Keratinocyte (primary cell): ENCODE data around the gene STAG1. TPM values are rescaled to one million over a fixed set of nuclear protein-coding genes. Genes with fewer than 3 reads are reported as not detected.
"Not testable (repeated sequence)": the region's sequence is repeated elsewhere in the genome, so short reads cannot be mapped to it uniquely, and the experiment has no call there.

Experiments
- DNase-seq: peaks from one replicate; pipeline ENCODE4 v3.0.0-alpha.2; 2011; ENCODE audit warnings: low read depth, missing footprints, low spot score
- FAIRE-seq: peaks from 2 replicates; lab custom pipeline; 2011; peaks lifted over from hg19 to GRCh38; lab: Jason Lieb, UNC
- H2AFZ ChIP-seq: 2 replicates; pipeline ENCODE4 v1.6.0; 2012; ENCODE audit warnings: low read length, control low read depth, inconsistent platforms; ENCODE audit not compliant: control insufficient read depth
- H3K27ac ChIP-seq: 2 replicates; pipeline ENCODE4 v1.5.1; 2011; ENCODE audit warnings: low read length; ENCODE audit not compliant: control insufficient read depth, insufficient read depth
- H3K27me3 ChIP-seq: 3 replicates; pipeline ENCODE4 v1.6.0; 2011; ENCODE audit warnings: low read length; ENCODE audit not compliant: control insufficient read depth, insufficient read depth; ENCODE audit errors: extremely low read depth
- H3K36me3 ChIP-seq, 2 experiments: 2 replicates in 1 of 2; 3 replicates in 1 of 2; pipeline ENCODE4 v1.5.1; 2011; ENCODE audit warnings: low read length in 2 of 2, mild to moderate bottlenecking in 1 of 2; ENCODE audit not compliant: control insufficient read depth in 2 of 2, insufficient read depth in 2 of 2; ENCODE audit errors: extremely low read depth in 1 of 2
- H3K4me1 ChIP-seq: 3 replicates; pipeline ENCODE4 v1.5.1; 2011; ENCODE audit warnings: low read length; ENCODE audit not compliant: control insufficient read depth, insufficient read depth; ENCODE audit errors: extremely low read depth
- H3K4me2 ChIP-seq: 3 replicates; pipeline ENCODE4 v1.6.0; 2011; ENCODE audit warnings: low read depth, low read length; ENCODE audit not compliant: control insufficient read depth, insufficient read depth; ENCODE audit errors: extremely low read depth
- H3K4me3 ChIP-seq, 3 experiments: fragments of 200-600 bp in 1 of 3; sonication (generic) in 1 of 3; 2 replicates in 2 of 3; 3 replicates in 1 of 3; pipeline ENCODE4 v1.5.1; 2011 to 2016; ENCODE audit warnings: low read length in 3 of 3, mild to moderate bottlenecking in 3 of 3, control low read depth in 2 of 3, inconsistent platforms in 1 of 3, low read depth in 1 of 3, mixed read lengths in 1 of 3, mixed run types in 1 of 3, moderate library complexity in 1 of 3; ENCODE audit not compliant: control insufficient read depth in 2 of 3, insufficient read depth in 2 of 3; ENCODE audit errors: extremely low read depth in 1 of 3
- H3K79me2 ChIP-seq: 2 replicates; pipeline ENCODE4 v1.6.0; 2012; ENCODE audit warnings: low read length; ENCODE audit not compliant: control insufficient read depth, insufficient read depth
- H3K9ac ChIP-seq: 3 replicates; pipeline ENCODE4 v1.6.0; 2011; ENCODE audit warnings: low read length; ENCODE audit not compliant: control insufficient read depth, insufficient read depth; ENCODE audit errors: extremely low read depth
- H3K9me1 ChIP-seq: 3 replicates; pipeline ENCODE4 v1.6.0; 2011; ENCODE audit warnings: low read length; ENCODE audit not compliant: control insufficient read depth, insufficient read depth; ENCODE audit errors: extremely low read depth
- H3K9me3 ChIP-seq: 2 replicates; pipeline ENCODE4 v1.5.1; 2012; ENCODE audit warnings: low read depth, low read length; ENCODE audit not compliant: control insufficient read depth
- H4K20me1 ChIP-seq: 3 replicates; pipeline ENCODE4 v1.6.0; 2011; ENCODE audit warnings: low read length; ENCODE audit not compliant: control insufficient read depth, insufficient read depth; ENCODE audit errors: extremely low read depth
- EZH2 ChIP-seq: IDR thresholded peaks from one replicate; pipeline ENCODE4 v1.6.1; 2012; ENCODE audit warnings: inconsistent platforms, mild to moderate bottlenecking, low read length, moderate library complexity
- dilution Hi-C: fragments of 300-500 bp; cut with MboI; formaldehyde crosslinking; loops from one replicate; pipeline ENCODE4 v1.7.0; 2020; ENCODE audit warnings: low sequenced_read_pairs; ENCODE audit not compliant: extremely low pct_ligation_motif_present
- polyA plus RNA-seq, 5 experiments: library from polyadenylated mRNA; depleted of rRNA in 3 of 5; stranded (reverse) in 3 of 5; stranded (forward) in 1 of 5; unstranded in 1 of 5; fragments of >200 nt; gene quantifications; 1 replicate in 1 of 5; 2 replicates in 3 of 5; 3 replicates in 1 of 5; pipeline versions ENCODE4 v1.2.1 to v1.2.3, GENCODE V29; 2011 to 2012; ENCODE audit warnings: missing spikeins in 2 of 5, low read depth in 1 of 5, low replicate concordance in 1 of 5
- TF ChIP-seq, protein P1 (sequence below), 3 experiments: IDR thresholded peaks in 1 of 3; conservative IDR thresholded peaks in 1 of 3; optimal IDR thresholded peaks in 1 of 3; 2 replicates in 2 of 3; 3 replicates in 1 of 3; pipeline versions ENCODE3 to v1.5.1; 2011; ENCODE audit warnings: low read length in 3 of 3, mild to moderate bottlenecking in 3 of 3, moderate library complexity in 2 of 3, control low read depth in 1 of 3, inconsistent platforms in 1 of 3; ENCODE audit not compliant: insufficient read depth in 2 of 3; ENCODE audit errors: extremely low read depth in 1 of 3

Gene STAG1
- polyA plus RNA-seq, 1 donor (not counting 4 experiments of a cell fraction or from before 2014, with no cell fraction given), result 11.8 TPM

GRCh38 chr3:136667081-136667480, 85.1 kb downstream of the STAG1 start:
- Histone ChIP-seq H3K27me3 (no peaks in the 10 kb centered on the region), H3K4me2 (no peak overlapping the region), H3K4me1 (no peaks in the 10 kb centered on the region), H4K20me1 (no peaks in the 10 kb centered on the region), H3K36me3 (no peaks in the 10 kb centered on the region), H3K4me3 (no peak overlapping the region), H3K79me2 (peaks cover 30% of the 10 kb centered on the region), H2AFZ (no peak overlapping the region), H3K9me1 (no peaks in the 10 kb centered on the region), H3K9ac (no peak overlapping the region), H3K9me3 (no peaks in the 10 kb centered on the region), H3K27ac (no peak overlapping the region)
- no peak for TF ChIP-seq EZH2
- TF ChIP-seq, protein P1, sequence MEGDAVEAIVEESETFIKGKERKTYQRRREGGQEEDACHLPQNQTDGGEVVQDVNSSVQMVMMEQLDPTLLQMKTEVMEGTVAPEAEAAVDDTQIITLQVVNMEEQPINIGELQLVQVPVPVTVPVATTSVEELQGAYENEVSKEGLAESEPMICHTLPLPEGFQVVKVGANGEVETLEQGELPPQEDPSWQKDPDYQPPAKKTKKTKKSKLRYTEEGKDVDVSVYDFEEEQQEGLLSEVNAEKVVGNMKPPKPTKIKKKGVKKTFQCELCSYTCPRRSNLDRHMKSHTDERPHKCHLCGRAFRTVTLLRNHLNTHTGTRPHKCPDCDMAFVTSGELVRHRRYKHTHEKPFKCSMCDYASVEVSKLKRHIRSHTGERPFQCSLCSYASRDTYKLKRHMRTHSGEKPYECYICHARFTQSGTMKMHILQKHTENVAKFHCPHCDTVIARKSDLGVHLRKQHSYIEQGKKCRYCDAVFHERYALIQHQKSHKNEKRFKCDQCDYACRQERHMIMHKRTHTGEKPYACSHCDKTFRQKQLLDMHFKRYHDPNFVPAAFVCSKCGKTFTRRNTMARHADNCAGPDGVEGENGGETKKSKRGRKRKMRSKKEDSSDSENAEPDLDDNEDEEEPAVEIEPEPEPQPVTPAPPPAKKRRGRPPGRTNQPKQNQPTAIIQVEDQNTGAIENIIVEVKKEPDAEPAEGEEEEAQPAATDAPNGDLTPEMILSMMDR (optimal IDR thresholded peaks at IDR 0.05 in 1 of 3, IDR thresholded peaks at IDR 0.05 in 1 of 3, conservative IDR thresholded peaks at IDR 0.05 in 1 of 3; ENCODE audit: extremely low read depth in 1 of 3, insufficient read depth in 2 of 3, low read length in 3 of 3), result no peak
- dilution Hi-C loops, result no loop called here
- FAIRE-seq (no peak), DNase-seq (no peak)

DNA sequence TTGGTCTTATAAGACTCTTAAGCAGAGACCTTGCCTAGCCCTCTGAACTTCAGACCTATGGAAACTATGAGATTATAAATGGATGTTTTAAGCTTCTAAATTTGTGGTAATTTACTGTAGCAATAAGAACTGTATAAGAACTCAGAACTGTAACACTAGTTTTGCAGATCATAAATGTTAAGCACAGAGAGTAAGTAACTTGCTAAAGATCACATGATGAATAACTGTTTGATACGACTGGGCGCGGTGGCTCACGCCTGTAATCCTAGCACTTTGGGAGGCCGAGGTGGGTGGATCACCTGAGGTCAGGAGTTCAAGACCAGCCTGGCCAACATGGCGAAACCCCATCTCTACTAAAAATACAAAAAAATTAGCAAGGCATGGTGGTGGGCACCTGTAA, 85.9 kb downstream of the STAG1 start:
- H3K36me3 ChIP-seq, FAIRE-seq, H3K4me2 ChIP-seq, H4K20me1 ChIP-seq, H3K4me3 ChIP-seq, H3K9me3 ChIP-seq, H2AFZ ChIP-seq, DNase-seq, H3K9me1 ChIP-seq, H3K27me3 ChIP-seq, H3K27ac ChIP-seq, dilution Hi-C loops, H3K4me1 ChIP-seq, H3K9ac ChIP-seq: not testable (repeated sequence)
- H3K79me2 ChIP-seq, result peaks cover 30% of the 10 kb centered on the region

- no peak overlapping the region for H3K4me2 ChIP-seq
- no peak overlapping the region for H2AFZ ChIP-seq
- TF ChIP-seq, protein P1 (optimal IDR thresholded peaks at IDR 0.05 in 1 of 3, IDR thresholded peaks at IDR 0.05 in 1 of 3, conservative IDR thresholded peaks at IDR 0.05 in 1 of 3; ENCODE audit: extremely low read depth in 1 of 3, insufficient read depth in 2 of 3, low read length in 3 of 3), result no peak
- TF ChIP-seq EZH2, result no peak
- DNase-seq (no peak), FAIRE-seq (no peak)
- H3K9ac ChIP-seq, result no peak overlapping the region
- H3K27ac ChIP-seq, result no peak overlapping the region
- no peaks in the 10 kb centered on the region for H4K20me1 ChIP-seq
- H3K36me3 ChIP-seq, result no peaks in the 10 kb centered on the region
- peaks cover 27% of the 10 kb centered on the region for H3K79me2 ChIP-seq
- H3K4me3 ChIP-seq, result no peak overlapping the region
- H3K9me1 ChIP-seq, result no peaks in the 10 kb centered on the region
- H3K27me3 ChIP-seq, result no peaks in the 10 kb centered on the region
- dilution Hi-C loops, result no loop called here
- no peaks in the 10 kb centered on the region for H3K9me3 ChIP-seq
- H3K4me1 ChIP-seq, result no peaks in the 10 kb centered on the region
These were observed 87.4 kb downstream of the STAG1 start for GRCh38 chr3:136664771-136665170.
